Esophagus squamous epithelium (tissue), 5 donors: ENCODE results near the gene ZNF648. TPM values are rescaled to one million over a fixed set of nuclear protein-coding genes. Genes with fewer than 3 reads are reported as not detected.

Source experiments
- DNase-seq: peaks from one replicate; lab custom pipeline; 2025; lab: John Stamatoyannopoulos, UW
- H3K27ac ChIP-seq, 4 donors: fragments of 200-600 bp; sonication (generic); one replicate each; pipeline ENCODE4 v1.5.1; 2016 to 2019; ENCODE audit warnings: mild to moderate bottlenecking in 1 of 4
- H3K27me3 ChIP-seq, 4 donors: fragments of 200-600 bp; sonication (generic); 1 replicate in 3 of 4; 2 replicates in 1 of 4; pipeline versions ENCODE4 v1.5.1 to v1.6.0; 2017 to 2021; ENCODE audit warnings: antibody characterized with exemption in 1 of 4
- H3K36me3 ChIP-seq, 3 donors: fragments of 200-600 bp; sonication (generic); one replicate each; pipeline ENCODE4 v1.5.1; 2016 to 2019
- H3K4me1 ChIP-seq, 3 donors: fragments of 200-600 bp; sonication (generic); one replicate each; pipeline ENCODE4 v1.5.1; 2017 to 2019
- H3K4me3 ChIP-seq, 4 donors: fragments of 200-600 bp; sonication (generic); 1 replicate in 3 of 4; 2 replicates in 1 of 4; pipeline ENCODE4 v1.5.1; 2016 to 2019; ENCODE audit warnings: mild to moderate bottlenecking in 2 of 4, moderate library complexity in 1 of 4
- H3K9me3 ChIP-seq, 3 donors: fragments of 200-600 bp; sonication (generic); one replicate each; pipeline ENCODE4 v1.5.1; 2016 to 2019
- CTCF ChIP-seq, 6 experiments: fragments of 450-650 bp in 4 of 6; fragments of 200-600 bp in 2 of 6; sonication (generic) in 2 of 6; IDR thresholded peaks; one replicate each; pipeline ENCODE4 v1.5.1; 2016 to 2019; ENCODE audit warnings: antibody characterized with exemption in 6 of 6, mild to moderate bottlenecking in 4 of 6, moderate library complexity in 4 of 6
- POLR2A ChIP-seq, 4 donors: fragments of 450-650 bp; IDR thresholded peaks; one replicate each; pipeline ENCODE4 v1.6.1; 2017; ENCODE audit warnings: antibody characterized with exemption in 4 of 4, mild to moderate bottlenecking in 4 of 4, moderate library complexity in 3 of 4
- WGBS, 2 donors: methylation state at CpG; one replicate each; pipeline ENCODE4 v1.1.5; 2018; 5-methylcytosine and 5-hydroxymethylcytosine counted together
- intact Hi-C: fragments of 100-400 bp; cut with DNase I; formaldehyde crosslinking; loops from one replicate; pipeline ENCODE4 v1.15.0; 2022
- total RNA-seq, 4 donors: library from RNA; depleted of rRNA; stranded (reverse); fragments of >200 nt; gene quantifications; one replicate each; pipeline ENCODE4 v1.1.0, GENCODE V29; 2016
- donor health status: DM: yes; HTN: yes; CAD: no.

The ZNF648 gene
- total RNA-seq, 4 donors from 2014 or later, result under 0.01 TPM; not detected in 3

GRCh38 chr1:182080955-182081582 lies 19.6 kb upstream of the ZNF648 start:
- no peak for DNase-seq
- Histone ChIP-seq H3K27ac (no peak overlapping the region), H3K4me3 (no peak overlapping the region), H3K27me3 (no peaks in the 10 kb centered on the region), H3K36me3 (no peaks in the 10 kb centered on the region), H3K4me1 (peaks cover 0 to 17% (median 4%) of the 10 kb centered on the region in 3 donors), H3K9me3 (no peaks in the 10 kb centered on the region)
- TF ChIP-seq CTCF (IDR thresholded peaks at IDR 0.05) (peak in 5 of 6 experiments; percentile 47 to 68 (median 57)), POLR2A (IDR thresholded peaks at IDR 0.05) (no peak)
- 69 to 73% methylated on average over 1 of the region's 1 CpG for WGBS, 2 donors
- intact Hi-C loops, result loop anchor here (10.0 kb wide), 2 partner anchors 514 to 704 kb away; partner anchors contain the start of gene NPL

- no peak for TF ChIP-seq POLR2A (IDR thresholded peaks at IDR 0.05)
- no peak for TF ChIP-seq CTCF (IDR thresholded peaks at IDR 0.05)
- no peaks in the 10 kb centered on the region for H3K36me3 ChIP-seq
- no peak overlapping the region for H3K27ac ChIP-seq
- intact Hi-C loops, result loop anchor here (10.0 kb wide), 2 partner anchors 515 to 705 kb away; partner anchors contain the start of gene NPL
- H3K4me1 ChIP-seq, result peaks cover 0 to 11% (median 4%) of the 10 kb centered on the region in 3 donors
- WGBS, 2 donors, result 64 to 71% methylated on average over 3 of the region's 3 CpGs
- no peak overlapping the region for H3K4me3 ChIP-seq
- DNase-seq, result no peak
- no peaks in the 10 kb centered on the region for H3K9me3 ChIP-seq
- H3K27me3 ChIP-seq, result no peaks in the 10 kb centered on the region
Measured at GRCh38 chr1:182080040-182080439, 18.5 kb upstream of the ZNF648 start.

- intact Hi-C loops, result no loop called here
- Histone ChIP-seq H3K9me3 (no peaks in the 10 kb centered on the region), H3K36me3 (no peaks in the 10 kb centered on the region), H3K27ac (no peak overlapping the region), H3K4me1 (peaks cover 0 to 4% (median 0%) of the 10 kb centered on the region in 3 donors), H3K27me3 (peaks cover 0 to 35% (median 0%) of the 10 kb centered on the region in 4 donors), H3K4me3 (no peak overlapping the region)
- WGBS, 2 donors, result 75 to 77% methylated on average over 4 of the region's 4 CpGs
- no peak for DNase-seq
- no peak for TF ChIP-seq POLR2A (IDR thresholded peaks at IDR 0.05)
- no peak for TF ChIP-seq CTCF (IDR thresholded peaks at IDR 0.05)
Measured at GRCh38 chr1:182071924-182072323, 10.4 kb upstream of the ZNF648 start.

GRCh38 chr1:182069028-182069466 lies 7.5 kb upstream of the ZNF648 start:
- WGBS, 2 donors, result 46 to 58% methylated on average over 5 to 6 of the region's 12 CpGs
- DNase-seq, result no peak
- H3K4me1 ChIP-seq, result peaks cover 0 to 4% (median 0%) of the 10 kb centered on the region in 3 donors
- TF ChIP-seq CTCF (IDR thresholded peaks at IDR 0.05), result peak in 5 of 6 experiments; percentile 39 to 56 (median 51)
- TF ChIP-seq POLR2A (IDR thresholded peaks at IDR 0.05), result no peak
- intact Hi-C loops, result no loop called here
- no peaks in the 10 kb centered on the region for H3K9me3 ChIP-seq
- peaks cover 0 to 35% (median 0%) of the 10 kb centered on the region in 4 donors for H3K27me3 ChIP-seq
- H3K36me3 ChIP-seq, result no peaks in the 10 kb centered on the region
- H3K4me3 ChIP-seq, result no peak overlapping the region
- H3K27ac ChIP-seq, result no peak overlapping the region

GRCh38 chr1:182066934-182067333 lies 5.4 kb upstream of the ZNF648 start:
- WGBS, 2 donors, result 66 to 96% methylated on average over 4 of the region's 4 CpGs
- H3K36me3 ChIP-seq, result no peaks in the 10 kb centered on the region
- H3K27ac ChIP-seq, result no peak overlapping the region
- H3K4me3 ChIP-seq, result no peak overlapping the region
- no peak for DNase-seq
- intact Hi-C loops, result no loop called here
- H3K4me1 ChIP-seq, result peaks cover 0 to 4% (median 0%) of the 10 kb centered on the region in 3 donors
- no peaks in the 10 kb centered on the region for H3K9me3 ChIP-seq
- TF ChIP-seq CTCF (IDR thresholded peaks at IDR 0.05) (no peak), POLR2A (IDR thresholded peaks at IDR 0.05) (no peak)
- H3K27me3 ChIP-seq, result peaks cover 0 to 43% (median 0%) of the 10 kb centered on the region in 4 donors
